Dedifferentiated amniotic fluid mesenchymal stem cell (primary cell): ENCODE results near the gene METTL5.
"Not testable (repeated sequence)": the region's sequence is repeated elsewhere in the genome, so short reads cannot be mapped to it uniquely, and the experiment has no call there.

Experiments
- DNase-seq: peaks from one replicate; pipeline ENCODE4 v3.0.0-alpha.2; 2016; ENCODE audit errors: extremely low spot score

The METTL5 gene

DNA sequence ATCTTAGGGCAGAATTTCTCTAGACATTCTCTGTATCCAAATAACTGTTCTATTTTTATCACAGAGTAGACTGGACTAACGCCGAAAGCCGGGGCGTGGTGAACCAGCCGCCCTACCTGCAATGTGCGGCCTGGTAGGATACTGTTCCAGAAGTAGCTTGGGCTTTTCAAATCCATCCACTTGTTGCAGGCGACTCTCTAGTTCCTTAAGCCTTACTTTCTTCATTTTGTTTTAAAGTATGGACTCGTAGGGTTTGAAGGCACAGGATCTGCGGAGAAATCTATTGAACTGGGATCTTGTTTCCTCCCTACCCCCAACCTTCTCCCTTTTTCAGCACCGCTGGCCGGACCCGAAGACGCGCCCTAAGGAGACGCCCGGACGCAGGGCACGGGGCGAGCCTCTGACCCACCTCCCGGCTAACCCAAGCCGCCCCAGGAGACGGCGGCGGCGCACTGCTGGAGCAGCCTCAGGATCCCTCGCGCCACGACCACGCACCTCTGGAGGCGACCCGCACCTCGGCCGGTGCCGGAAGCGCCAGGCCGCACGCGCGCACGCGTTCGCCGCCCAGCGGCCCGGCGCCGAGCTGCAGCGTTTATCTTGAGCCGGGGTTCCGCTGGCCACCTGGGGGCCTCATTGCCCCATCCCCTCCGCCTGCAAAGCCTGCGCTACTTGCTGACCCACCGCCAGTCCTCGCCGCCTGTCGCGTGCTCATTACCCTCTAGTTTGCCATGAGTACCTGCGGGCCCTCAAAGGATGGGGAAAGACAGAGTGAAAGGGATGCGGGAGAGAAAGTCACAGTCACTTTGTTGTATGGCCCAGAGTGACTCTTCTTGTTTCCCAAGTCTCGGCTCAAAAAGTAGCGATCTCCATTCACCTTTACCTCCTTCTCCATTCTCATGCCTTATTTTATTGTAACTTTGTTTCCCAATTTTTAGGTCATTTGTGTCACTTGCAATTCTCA is at the start of gene METTL5:
METTL5 (minus strand) TSS at position 533 of the 961 bp plus-strand sequence; CDS start at position 225, 308 bp downstream.
- DNase-seq, result peak; percentile 61

DNA sequence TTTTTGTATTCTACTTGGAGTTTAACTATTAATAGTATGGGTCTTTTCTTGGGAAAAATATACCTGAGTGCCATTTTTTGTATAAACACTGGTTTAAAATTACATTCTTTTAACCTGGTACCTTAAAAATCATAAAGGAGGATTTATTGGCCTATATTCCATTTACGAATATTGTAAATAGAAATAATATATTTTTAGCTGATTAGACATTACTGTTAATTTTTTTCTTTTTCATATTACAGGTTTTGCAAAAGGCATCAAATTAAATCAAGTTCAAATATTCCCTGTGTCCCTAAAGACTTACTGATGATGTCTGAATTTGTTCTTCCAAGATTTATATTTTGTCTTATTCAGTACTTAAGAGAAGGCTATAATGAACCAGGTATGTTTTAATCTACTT is 47.3 kb upstream of the METTL5 start:
- DNase-seq, result no peak

DNA sequence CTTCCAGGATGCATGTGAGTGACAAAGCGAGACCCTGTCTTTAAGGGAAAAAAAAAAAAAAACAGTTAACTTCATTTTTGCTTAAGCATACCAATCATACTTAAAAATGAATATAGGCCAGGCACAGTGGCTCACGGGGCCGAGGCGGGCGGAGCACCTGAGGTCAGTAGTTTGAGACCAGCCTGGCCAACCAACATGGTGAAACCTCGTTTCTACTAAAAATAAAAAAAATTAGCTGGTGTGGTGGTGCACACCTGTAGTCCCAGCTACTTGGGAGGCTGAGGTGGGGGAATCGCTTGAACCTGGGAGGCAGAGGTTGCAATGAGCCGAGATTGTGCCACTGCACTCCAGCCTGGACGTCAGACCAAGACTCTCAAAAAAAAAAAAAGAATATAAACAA is 46.7 kb upstream of the METTL5 start:
- not testable (repeated sequence) for DNase-seq

DNA sequence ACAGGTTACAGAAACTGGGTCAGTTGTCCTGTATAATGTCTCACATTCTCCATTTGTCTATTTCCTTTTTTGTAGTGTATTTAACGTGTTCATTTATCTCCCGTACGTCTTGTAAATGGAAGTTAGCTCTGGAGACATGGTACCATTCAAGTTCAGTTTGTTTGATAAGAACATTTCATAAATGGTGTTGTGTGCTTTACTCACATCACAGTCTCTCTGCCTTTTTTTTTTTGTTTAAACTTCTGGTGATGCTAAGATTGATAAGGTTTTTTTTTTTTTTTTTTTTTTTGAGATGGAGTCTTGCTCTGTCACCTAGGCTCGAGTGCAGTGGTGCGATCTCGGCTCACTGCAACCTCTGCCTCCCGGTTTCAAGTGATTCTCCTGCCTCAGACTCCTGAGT is 44.2 kb upstream of the METTL5 start:
- no peak for DNase-seq

DNA sequence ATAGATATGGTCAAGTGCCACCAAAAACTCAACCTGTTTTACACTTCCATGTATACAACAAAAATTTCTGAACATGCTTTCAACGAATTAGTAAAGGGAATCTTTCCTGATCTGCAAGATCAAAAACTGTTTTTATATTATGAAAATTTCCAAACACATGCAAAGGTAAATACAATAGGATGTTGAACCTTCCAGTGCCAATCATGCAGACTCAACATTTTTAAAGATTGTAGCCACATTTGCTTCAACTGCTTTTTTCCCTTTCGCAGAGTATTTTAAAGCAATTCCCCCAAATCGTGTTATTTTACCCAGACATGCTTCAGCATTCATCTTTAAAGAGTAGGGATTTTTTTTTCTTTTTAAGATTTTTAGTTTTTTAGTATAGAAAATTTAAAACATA is 42.9 kb upstream of the METTL5 start:
- no peak for DNase-seq

DNA sequence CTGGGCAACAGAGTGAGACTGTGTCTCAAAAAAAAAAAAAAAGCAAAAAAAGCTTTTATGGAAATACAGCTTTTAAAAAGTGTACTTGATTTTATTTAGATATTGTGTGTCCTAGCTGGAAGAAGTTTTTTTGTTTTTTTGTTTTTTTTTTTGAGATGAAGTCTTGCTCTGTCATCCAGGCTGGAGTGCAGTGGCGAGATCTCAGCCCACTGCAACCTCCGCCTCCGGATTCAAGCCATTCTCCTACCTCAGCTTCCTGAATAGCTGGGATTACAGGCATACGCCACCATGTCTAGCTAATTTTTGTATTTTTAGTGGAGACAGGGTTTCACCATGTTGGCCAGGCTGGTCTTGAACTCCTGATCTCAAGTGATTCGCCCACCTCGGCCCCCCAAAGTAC is 41.5 kb upstream of the METTL5 start:
- not testable (repeated sequence) for DNase-seq

DNA sequence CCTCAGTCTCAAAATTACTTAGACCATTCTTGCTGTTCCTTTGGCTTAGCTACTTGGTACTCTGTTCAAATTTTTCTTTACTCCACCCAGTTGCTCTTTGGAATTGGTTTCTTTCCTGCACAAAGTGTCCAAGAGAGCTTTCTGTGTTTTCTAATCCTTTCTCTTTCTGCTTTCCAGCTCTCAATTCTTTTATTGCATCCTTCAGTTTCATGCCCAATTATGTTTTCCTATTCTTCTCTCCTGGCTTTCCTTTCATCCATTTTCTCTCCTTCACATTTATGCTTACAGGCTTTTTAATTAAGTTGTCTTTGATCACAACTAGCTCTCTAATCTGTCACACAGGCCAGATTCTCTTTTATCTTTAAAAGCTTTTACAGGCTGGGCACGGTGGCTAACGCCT is 40.8 kb upstream of the METTL5 start:
- no peak for DNase-seq

DNA sequence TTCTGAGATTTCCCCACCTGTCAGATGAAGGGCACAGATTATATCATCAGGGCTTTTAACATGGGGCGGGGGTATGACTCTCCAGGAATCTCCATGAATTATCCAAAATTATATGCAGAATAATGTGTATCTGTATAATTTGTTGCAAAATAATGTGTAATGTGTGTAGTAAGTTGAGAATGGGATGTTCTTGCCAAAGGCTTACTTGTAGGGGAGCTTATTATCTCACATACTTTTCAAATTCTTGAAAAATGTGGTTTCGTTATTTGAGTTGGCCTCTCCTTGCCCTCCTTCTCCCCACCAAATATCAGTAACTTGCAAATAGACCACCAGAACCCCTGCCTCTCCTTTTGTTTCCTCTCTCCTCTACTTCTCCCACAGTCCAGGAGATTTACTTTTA is 38.1 kb upstream of the METTL5 start:
- DNase-seq, result peak; percentile 17

DNA sequence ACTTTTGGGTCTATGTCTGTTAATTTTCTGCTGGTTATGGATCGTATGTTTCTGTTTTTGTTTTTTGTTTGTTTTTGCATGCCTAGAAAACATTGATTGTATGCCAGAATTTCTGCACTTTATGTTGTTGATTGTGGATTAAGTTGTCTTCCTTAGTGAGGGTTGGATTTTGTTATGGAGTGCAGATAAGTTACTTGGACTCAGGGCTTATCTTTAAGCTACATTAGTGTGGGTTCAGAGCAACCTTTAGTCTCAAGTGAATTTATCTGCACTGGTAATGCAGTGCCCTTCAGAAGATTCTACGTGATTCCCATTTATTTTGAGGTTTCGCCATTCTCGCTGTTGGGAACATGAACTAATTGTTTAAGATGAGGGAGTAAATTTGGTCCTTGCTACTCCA is 35.4 kb upstream of the METTL5 start:
- no peak for DNase-seq

DNA sequence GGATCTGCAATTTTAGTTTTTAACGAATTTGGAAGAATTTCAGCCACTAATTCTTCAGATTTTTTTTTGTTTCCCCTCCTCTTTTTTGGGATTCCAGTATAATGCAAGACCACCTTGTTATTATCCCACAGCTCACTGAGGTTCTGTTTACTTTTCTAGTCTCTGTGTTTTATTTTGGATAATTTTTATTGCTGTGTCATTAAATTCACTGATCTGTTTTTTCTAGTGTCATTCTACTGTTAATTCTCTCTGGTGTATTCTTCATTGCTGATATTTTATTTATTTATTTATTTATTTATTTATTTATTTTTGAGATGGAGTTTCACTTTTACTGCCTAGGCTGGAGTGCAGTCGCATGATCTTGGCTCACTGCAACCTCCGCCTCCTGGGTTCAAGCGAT is 34.7 kb upstream of the METTL5 start:
- DNase-seq, result no peak

DNA sequence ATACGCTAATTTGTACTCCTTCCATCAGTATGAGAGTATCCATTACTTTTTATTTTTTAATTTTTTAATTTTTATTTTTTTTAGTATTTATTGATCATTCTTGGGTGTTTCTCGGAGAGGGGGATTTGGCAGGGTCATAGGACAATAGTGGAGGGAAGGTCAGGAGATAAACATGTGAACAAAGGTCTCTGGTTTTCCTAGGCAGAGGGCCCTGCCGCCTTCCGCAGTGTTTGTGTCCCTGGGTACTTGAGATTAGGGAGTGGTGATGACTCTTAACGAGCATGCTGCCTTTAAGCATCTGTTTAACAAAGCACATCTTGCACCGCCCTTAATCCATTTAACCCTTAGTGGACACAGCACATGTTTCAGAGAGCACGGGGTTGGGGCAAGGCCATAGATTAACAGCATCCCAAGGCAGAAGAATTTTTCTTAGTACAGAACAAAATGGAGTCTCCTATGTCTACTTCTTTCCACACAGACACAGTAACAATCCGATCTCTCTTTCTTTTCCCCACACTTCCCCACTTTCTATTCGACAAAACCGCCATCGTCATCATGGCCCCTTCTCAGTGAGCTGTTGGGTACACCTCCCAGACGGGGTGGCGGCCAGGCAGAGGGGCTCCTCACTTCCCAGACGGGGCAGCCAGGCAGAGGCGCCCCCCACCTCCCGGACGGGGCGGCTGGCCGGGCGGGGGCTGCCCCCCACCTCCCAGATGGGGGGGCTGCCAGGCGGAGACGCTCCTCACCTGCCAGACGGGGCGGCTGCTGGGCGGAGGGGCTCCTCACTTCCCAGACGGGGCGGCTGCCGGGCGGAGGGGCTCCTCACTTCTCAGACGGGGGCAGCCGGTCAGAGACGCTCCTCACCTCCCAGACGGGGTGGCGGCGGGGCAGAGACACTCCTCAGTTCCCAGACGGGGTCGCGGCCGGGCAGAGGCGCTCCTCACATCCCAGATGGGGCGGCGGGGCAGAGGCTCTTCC is 30.9 kb upstream of the METTL5 start:
- DNase-seq, result not testable (repeated sequence)

DNA sequence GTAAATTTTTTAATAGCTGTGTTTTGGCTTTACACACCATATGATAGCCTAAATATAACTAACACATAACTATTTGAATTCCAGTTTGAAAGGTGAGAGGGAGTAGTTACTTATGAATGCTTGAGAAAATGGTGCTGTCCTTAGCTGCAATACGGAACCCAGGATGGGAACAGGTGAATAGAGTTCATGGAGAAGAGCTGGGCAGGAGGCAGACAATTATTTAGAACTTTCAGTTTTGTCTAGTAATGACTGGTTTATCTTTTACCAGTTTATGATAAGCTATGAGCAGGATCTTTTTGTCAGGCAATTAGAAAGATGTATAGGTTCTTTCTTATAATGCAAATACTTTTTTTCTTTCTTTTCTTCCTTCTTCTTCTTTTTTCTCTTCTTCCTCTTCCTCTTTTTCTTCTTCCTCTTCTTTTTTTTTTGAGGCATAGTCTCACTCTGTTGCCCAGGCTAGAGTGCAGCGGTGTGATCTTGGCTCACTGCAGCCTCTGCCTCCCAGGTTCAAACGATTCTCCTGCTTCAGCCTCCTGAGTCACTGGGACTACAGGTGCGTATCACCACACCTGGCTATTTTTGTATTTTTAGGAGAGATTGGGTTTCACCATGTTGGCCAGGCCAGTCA is 28.4 kb upstream of the METTL5 start:
- DNase-seq, result no peak

DNA sequence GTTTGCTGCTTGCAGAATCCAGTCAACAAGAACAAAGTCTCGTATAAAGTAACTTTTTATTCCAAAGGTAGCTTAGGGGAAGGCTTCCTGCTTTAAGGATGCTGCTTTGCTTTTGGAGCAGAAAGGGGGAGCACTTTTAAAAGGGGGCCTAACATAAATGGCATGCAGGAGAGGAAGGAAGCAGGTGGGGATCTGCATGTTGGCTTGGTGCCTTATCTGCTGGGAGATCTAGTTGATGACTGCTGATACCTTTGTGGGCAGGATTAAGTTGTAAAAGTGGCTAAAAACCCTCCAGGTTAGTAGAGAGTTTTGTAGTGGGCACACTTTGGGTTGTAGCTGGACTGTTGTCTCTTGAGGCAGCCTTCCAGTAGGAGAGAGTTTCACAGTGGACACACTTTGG is 25.0 kb upstream of the METTL5 start:
- no peak for DNase-seq

DNA sequence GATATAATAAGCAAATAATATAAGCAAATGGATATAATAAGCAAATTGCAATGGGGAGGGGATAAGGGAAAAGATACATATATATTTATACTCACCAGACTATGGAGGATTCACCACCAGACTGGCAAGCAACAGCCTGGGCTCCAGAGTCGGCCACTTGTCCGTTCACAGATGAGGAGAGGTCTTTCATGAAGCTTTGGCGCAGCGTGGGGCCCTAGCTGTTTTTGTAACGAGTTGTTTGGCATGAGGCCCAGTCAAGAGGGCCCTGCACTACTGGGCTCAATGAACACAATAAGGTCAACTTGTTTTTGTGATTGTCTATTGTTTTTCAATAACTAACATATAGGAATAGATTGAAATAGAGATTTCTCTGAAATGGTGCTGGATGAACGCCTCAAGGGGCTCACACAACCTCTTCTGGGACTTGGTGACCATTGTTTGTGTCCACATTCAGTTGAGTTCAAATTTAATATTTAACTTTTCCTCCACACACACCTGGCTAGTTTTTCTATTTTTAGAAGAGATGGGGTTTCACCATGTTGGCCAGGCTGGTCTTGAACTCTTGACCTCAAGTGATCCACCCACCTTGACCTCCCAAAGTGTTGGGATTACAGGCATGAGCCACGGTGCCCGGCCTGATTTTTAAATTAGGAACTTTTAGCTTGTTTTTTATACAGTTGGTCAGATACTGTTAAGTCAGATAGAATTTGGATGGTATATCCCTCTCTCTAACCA is 24.4 kb upstream of the METTL5 start:
- DNase-seq, result not testable (repeated sequence)

DNA sequence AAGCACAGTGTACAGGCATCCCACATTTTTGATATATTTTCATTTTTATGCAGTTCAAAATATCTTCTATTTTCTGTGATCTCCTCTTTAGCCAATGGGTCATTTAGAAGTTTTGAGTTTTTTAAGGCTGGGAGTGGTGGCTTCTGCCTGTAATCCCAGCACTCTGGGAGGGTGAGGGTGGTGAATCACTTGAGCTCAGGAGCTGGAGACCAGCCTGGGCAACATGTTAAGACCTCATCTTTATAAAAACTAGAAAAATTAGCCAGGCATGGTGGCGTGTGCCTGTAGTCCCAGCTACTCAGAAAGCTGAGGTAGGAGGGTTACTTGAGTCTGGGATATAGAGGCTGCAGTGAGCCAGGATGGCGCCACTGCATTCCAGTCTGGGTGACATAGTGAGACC is 20.3 kb upstream of the METTL5 start:
- DNase-seq, result no peak

DNA sequence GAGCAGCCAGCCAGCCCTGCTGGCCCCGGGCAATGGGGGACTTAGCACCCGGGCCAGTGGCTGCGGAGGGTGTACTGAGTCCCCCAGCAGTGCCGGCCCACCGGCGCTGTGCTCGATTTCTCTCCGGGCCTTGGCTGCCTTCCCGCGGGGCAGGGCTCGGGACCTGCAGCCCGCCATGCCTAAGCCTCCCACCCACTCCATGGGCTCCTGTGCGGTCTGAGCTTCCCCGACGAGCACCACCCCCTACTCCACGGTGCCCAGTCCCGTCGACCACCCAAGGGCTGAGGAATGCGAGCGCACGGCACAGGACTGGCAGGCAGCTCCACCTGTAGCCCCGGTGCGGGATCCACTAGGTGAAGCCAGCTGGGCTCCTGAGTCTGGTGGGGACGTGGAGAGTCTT is 16.9 kb upstream of the METTL5 start:
- DNase-seq, result not testable (repeated sequence)

DNA sequence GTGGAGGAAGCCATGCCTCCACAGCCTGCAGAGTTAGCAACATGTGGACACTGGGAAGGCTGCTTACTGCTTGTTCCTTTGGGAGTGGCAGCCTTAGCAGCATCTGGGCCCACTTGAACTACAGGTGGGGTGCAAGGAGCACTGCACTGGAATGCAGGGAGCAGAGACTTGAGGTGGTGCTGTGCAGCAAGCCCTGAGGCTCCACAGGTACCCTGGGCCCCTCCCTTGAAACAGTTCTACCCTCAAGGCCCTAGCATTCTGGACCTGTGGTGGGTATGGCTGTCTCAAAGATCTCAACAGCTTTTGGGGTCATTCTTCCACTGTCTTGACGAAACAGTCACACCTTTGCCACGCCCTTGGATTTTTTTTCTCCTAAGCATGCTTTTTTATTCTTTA is 16.0 kb upstream of the METTL5 start:
- DNase-seq, result no peak

DNA sequence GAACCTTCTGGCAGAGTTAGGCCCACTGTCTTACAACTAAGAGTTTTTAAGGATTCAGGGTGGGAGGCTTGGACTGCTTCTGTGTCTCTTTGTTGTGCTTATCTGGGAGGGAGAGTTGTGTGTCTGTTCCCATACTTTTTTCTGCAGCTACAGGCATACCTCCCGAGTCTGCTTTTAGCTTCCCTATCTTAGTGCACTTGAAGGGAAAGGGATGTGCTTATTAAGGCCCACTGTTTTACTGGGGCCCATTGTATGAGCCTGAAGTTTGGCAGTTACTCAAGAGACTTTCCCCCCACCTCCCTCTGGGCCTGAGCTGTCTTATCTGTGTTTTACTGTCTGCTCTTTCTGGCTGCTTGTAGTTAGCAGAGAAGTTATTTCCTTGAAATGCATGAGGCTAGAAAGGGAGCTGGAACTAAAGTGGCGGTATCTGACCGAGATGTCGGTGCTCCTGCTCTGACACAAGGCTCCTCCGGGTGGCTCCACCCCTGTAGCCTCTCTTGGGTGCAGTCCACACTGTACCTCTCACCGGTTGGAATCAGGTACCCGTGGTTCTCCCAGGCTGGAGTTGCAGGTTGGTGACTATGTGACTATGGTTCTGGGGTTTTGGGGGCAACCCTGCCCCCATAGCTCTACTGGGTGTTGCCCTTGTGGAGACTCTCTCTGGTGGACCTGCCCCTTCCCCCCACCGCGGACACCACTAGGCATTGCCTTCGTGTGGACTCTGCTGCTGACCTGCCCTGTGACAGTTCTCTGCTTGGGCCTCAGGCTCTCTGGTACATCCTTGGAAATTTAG is 15.4 kb upstream of the METTL5 start:
- DNase-seq, result no peak

DNA sequence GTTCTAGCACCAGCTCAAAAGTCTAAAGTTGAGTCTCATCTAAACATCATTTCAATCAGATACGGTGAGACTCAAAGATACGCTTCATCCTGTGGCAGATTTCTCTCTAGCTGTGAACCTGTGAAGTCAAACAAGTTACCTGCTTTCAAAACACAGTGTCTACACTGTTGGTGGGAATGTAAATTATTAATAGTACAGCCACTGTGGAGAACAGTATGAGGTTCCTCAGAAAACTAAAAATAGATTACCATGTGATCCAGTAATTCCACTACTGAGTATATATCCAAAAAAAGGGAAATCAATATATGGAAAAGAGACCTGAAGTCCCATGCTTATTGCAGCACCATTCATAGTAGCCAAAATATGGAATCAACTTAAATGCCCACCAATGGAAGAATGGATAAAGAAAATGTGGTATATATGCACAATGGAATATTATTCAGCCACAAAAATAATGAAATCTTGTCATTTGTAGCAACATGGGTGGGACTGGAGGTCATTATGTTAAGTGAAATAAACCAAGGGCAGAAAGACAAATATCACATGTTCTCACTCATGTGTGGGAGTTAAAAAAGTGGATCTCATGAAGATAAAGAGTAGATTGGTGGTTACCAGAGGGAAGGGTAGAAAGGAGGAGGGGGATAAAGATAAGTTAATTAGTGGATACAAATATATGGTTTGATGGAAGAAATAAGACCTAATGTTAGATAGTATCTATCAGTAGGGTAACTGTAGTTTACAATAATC is 14.2 kb upstream of the METTL5 start:
- DNase-seq, result no peak

DNA sequence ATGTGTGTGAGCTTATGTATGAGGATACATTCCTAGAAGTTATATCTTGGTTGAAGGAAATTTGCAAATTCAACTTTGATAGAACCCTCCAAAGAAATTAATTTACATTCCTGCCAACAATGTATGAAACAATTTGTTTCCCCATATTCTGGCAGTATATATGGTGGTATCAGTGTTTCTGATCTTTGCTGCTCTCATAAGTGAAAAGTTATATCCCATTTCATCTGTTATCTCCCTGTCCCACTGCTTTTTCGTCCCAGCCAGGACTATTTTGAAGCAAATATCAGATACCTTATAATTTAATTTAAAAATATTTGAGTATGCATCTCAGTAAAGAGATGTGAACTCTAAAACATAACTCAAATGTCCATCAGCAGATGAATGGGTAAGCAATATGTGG is 9.7 kb upstream of the METTL5 start:
- no peak for DNase-seq
